Mammary microvascular endothelial cell (primary cell): ENCODE results near the gene TRAF6. TPM values are rescaled to one million over a fixed set of nuclear protein-coding genes. Genes with fewer than 3 reads are reported as not detected.

Source experiments
- total RNA-seq: library from RNA; depleted of rRNA; stranded (reverse); fragments of >200 nt; gene quantifications from 2 replicates; pipeline ENCODE4 v1.2.3, GENCODE V29; 2015

The TRAF6 gene
- total RNA-seq: 8.5 and 9.6 TPM in 2 replicates

DNA sequence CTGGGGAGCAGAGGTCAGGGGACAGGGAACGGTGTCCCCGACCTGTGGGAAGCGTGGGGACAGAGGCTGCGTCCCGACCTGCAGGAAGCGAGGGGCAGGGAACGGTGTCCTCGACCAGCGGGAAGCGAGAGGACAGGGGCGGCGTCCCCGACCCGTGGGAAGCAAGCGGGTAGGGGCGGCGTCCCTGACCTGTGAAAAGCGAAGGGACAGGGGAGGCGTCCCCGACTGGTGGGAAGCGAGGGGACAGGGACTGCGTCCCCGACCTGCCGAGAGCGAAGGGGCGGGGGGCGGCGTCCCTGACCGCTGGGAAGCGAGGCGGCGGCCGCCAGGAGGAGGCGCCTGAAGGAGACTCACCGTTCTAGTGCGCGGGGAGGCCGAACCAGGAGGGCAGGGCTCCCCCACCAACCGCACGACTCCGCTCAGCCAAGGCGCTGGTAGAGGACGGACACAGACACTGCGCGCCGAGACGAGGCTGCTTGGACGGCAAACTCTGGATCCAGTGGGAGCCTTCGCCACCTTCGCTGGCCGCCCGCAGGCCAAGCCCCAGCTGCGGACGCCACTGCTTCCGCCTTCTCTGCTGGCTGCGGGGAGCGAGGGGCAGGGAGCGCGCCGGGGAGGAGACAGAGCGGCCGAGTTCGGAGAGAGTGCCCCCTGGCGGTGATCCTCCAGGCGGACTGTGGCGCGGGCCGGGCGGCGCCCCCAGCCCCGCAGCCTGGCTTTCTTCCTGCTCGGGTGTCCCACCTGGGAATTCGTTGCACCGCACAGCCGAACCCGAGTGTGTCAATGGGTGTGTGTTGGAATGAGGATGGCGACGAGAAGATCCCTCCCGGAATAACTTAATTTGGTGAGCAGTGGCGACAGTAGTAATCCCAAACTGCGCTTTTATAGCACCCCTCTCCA lies at the start of gene TRAF6:
Gene TRAF6 (minus strand): TSS at position 579 of the 900 bp plus-strand sequence. CDS start 8,757 bp downstream, outside the sequence.

Other genes with a start within 250 kb of the TRAF6 start
- 72.6 and 83.9 TPM in 2 replicates for gene COMMD9, start 220.8 kb downstream of the TRAF6 start, total RNA-seq
- gene PRR5L, start 214.0 kb downstream of the TRAF6 start, total RNA-seq: 19.0 and 25.6 TPM in 2 replicates
- gene RAG1, start 57.7 kb upstream of the TRAF6 start, total RNA-seq: 0.47 and 0.84 TPM in 2 replicates
- gene IFTAP, start 84.2 kb upstream of the TRAF6 start, total RNA-seq: 18.1 and 27.7 TPM in 2 replicates
- not detected in 2 replicates for gene RAG2, start 88.0 kb upstream of the TRAF6 start, total RNA-seq